ENCODE measurements around the gene USP12.

USP12 gene

GRCh38 chr13:27023385-27024073 is 148.1 kb downstream of the USP12 start:
- H3K4me3 ChIP-seq (ENCODE audit: low read depth, low read length) = no peak overlapping the region
- TF ChIP-seq CTCF (IDR thresholded peaks at IDR 0.05; ENCODE audit: insufficient read depth, low read depth, low read length, missing control alignments) = no peak
- no peak for DNase-seq (ENCODE audit: low read depth)

GRCh38 chr13:27022571-27023311 is 148.9 kb downstream of the USP12 start:
- DNase-seq (ENCODE audit: low read depth) = no peak
- TF ChIP-seq CTCF (IDR thresholded peaks at IDR 0.05; ENCODE audit: insufficient read depth, low read depth, low read length, missing control alignments) = no peak

GRCh38 chr13:27020415-27020814 is 151.2 kb downstream of the USP12 start:
- H3K4me3 ChIP-seq (ENCODE audit: low read depth, low read length) = no peak overlapping the region
- DNase-seq (ENCODE audit: low read depth) = no peak
- TF ChIP-seq CTCF (IDR thresholded peaks at IDR 0.05; ENCODE audit: insufficient read depth, low read depth, low read length, missing control alignments) = no peak

More at GRCh38 chr13:27022571-27023311, 148.9 kb downstream of the USP12 start:
- H3K4me3 ChIP-seq (ENCODE audit: low read depth, low read length) = no peak overlapping the region

GRCh38 chr13:27018882-27019281 is 152.7 kb downstream of the USP12 start:
- no peak for DNase-seq (ENCODE audit: low read depth)
- no peak for TF ChIP-seq CTCF (IDR thresholded peaks at IDR 0.05; ENCODE audit: insufficient read depth, low read depth, low read length, missing control alignments)
- no peak overlapping the region for H3K4me3 ChIP-seq (ENCODE audit: low read depth, low read length)

- DNase-seq (ENCODE audit: low read depth) = no peak
- H3K4me3 ChIP-seq (ENCODE audit: low read depth, low read length) = no peak overlapping the region
- TF ChIP-seq CTCF (IDR thresholded peaks at IDR 0.05; ENCODE audit: insufficient read depth, low read depth, low read length, missing control alignments) = no peak
Observed at GRCh38 chr13:27018344-27018861, 153.2 kb downstream of the USP12 start.

- no peak overlapping the region for H3K4me3 ChIP-seq (ENCODE audit: low read depth, low read length)
- no peak for TF ChIP-seq CTCF (IDR thresholded peaks at IDR 0.05; ENCODE audit: insufficient read depth, low read depth, low read length, missing control alignments)
- DNase-seq (ENCODE audit: low read depth) = no peak
Observed at GRCh38 chr13:27016875-27017274, 154.7 kb downstream of the USP12 start.
